Measurements from ENCODE around the gene PLXNB3. TPM values are rescaled to one million over a fixed set of nuclear protein-coding genes. Genes with fewer than 3 reads are reported as not detected.

PLXNB3 gene
- total RNA-seq, 1 donor from 2014 or later, result 99.1 TPM

- Histone ChIP-seq H3K36me3 (peaks cover 9 to 50% of the 10 kb centered on the region in 2 donors), H3K9me3 (no peaks in the 10 kb centered on the region), H3K4me3 (no peak overlapping the region), H3K27ac (no peak overlapping the region), H3K4me1 (no peaks in the 10 kb centered on the region), H3K27me3 (no peaks in the 10 kb centered on the region)
- no peak for DNase-seq (ENCODE audit: low spot score in 2 of 2)
- intact Hi-C loops (cut with DNase I), result no loop called here
- TF ChIP-seq, protein P1, sequence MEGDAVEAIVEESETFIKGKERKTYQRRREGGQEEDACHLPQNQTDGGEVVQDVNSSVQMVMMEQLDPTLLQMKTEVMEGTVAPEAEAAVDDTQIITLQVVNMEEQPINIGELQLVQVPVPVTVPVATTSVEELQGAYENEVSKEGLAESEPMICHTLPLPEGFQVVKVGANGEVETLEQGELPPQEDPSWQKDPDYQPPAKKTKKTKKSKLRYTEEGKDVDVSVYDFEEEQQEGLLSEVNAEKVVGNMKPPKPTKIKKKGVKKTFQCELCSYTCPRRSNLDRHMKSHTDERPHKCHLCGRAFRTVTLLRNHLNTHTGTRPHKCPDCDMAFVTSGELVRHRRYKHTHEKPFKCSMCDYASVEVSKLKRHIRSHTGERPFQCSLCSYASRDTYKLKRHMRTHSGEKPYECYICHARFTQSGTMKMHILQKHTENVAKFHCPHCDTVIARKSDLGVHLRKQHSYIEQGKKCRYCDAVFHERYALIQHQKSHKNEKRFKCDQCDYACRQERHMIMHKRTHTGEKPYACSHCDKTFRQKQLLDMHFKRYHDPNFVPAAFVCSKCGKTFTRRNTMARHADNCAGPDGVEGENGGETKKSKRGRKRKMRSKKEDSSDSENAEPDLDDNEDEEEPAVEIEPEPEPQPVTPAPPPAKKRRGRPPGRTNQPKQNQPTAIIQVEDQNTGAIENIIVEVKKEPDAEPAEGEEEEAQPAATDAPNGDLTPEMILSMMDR (IDR thresholded peaks at IDR 0.05), result no peak
Observed at GRCh38 chrX:153786669-153787068, 22.6 kb downstream of the PLXNB3 start.

DNA sequence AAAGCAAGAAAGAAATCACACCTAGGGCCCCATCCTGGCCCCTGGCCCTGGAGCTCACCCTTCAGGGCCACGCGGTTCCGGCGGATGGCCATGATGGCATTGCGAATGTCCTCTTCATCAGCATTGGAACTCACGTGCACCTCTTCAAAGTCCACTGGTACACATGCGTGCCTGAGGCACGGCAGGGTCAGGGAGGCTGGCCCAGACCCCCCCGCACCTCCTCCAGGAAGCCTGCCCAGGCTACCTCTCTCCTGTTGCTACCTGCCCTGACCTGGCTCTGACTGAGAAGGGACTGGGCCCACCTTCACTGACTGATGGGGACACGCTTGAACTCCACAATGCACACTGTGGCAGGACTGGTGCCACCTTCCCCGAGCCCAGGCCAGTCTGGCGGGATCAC is 25.6 kb downstream of the PLXNB3 start:
- Histone ChIP-seq H3K4me1 (peaks cover 0 to 3% of the 10 kb centered on the region in 2 donors), H3K36me3 (peaks cover 9 to 50% of the 10 kb centered on the region in 2 donors), H3K4me3 (no peak overlapping the region), H3K27ac (no peak overlapping the region), H3K27me3 (no peaks in the 10 kb centered on the region), H3K9me3 (no peaks in the 10 kb centered on the region)
- intact Hi-C loops (cut with DNase I), result no loop called here
- TF ChIP-seq, protein P1 (IDR thresholded peaks at IDR 0.05), result no peak
- no peak for DNase-seq (ENCODE audit: low spot score in 2 of 2)

DNA sequence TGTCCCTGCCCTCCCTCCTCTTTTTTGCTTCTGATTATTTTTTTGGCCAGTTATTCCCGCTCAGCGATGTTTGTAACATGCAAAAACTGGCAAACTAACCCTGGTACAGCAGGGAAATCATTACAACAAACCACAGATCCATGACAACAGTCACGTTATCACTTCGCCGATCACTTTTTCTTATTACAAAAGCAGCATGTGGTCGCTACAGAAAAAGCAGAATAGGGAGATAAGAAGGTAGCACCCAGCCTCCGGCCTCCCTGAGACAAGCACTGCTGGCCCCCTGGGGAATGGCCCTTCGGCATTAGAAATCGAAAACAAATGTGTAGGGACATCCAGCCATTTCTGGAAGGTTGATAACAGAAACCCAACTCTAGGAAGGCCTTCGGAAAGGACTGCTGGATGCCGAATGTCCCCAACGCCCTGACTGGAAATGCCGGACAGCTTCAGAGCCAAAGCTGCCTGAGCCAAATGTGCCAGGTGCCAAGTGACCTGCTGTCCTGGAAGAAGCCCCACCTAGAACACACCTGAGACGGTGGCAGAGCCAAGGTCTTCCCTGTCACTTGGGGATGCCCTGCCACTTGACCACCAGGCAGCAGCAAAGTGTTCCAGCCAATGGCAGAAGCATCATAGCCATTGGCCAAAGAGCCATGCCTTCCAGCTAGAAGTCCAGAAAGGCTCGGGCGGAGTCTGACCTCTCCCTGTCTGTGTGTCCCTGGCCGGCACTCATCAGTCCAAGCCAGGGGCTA is 27.2 kb downstream of the PLXNB3 start:
- Histone ChIP-seq H3K4me3 (no peak overlapping the region), H3K36me3 (peaks cover 0 to 34% of the 10 kb centered on the region in 2 donors), H3K27me3 (no peaks in the 10 kb centered on the region), H3K9me3 (no peaks in the 10 kb centered on the region), H3K4me1 (peaks cover 0 to 6% of the 10 kb centered on the region in 2 donors), H3K27ac (no peak overlapping the region)
- DNase-seq (ENCODE audit: low spot score in 2 of 2), result no peak
- intact Hi-C loops (cut with DNase I), result no loop called here
- TF ChIP-seq, protein P1 (IDR thresholded peaks at IDR 0.05), result no peak

DNA sequence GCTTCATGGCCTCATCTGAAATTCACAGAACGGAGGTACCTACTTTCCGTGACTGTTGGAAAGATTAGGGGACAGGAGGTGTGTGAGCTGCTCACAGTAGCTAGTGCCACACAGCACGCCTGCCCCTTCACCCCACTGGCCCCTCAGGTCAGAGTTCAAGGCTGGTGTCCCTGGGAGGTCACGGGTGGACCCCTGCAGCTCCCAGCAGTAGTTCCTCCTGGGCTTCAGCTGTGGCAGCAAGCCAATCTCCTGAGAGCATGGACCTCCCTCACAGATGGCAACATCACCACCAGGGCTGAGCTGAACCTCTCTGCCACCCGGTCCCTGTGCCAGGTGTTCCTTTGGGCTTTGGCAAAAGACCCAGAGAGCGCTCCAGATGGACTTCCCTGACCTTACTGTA is 28.3 kb downstream of the PLXNB3 start:
- intact Hi-C loops (cut with DNase I), result no loop called here
- no peak for DNase-seq (ENCODE audit: low spot score in 2 of 2)
- TF ChIP-seq, protein P1 (IDR thresholded peaks at IDR 0.05), result no peak
- Histone ChIP-seq H3K27me3 (no peaks in the 10 kb centered on the region), H3K4me1 (peaks cover 0 to 6% of the 10 kb centered on the region in 2 donors), H3K4me3 (peak overlapping the region in 1 of 2 donors; percentile 71), H3K27ac (no peak overlapping the region), H3K36me3 (peaks cover 0 to 30% of the 10 kb centered on the region in 2 donors), H3K9me3 (no peaks in the 10 kb centered on the region)

GRCh38 chrX:153793291-153793690 is 29.2 kb downstream of the PLXNB3 start:
- Histone ChIP-seq H3K27me3 (no peaks in the 10 kb centered on the region), H3K36me3 (peaks cover 1 to 30% of the 10 kb centered on the region in 2 donors), H3K9me3 (no peaks in the 10 kb centered on the region), H3K27ac (peak overlapping the region; percentile 93 to 96), H3K4me1 (peaks cover 0 to 6% of the 10 kb centered on the region in 2 donors), H3K4me3 (peak overlapping the region; percentile 71 to 76)
- intact Hi-C loops (cut with DNase I), result no loop called here
- TF ChIP-seq, protein P1 (IDR thresholded peaks at IDR 0.05), result no peak
- DNase-seq (ENCODE audit: low spot score in 2 of 2), result no peak
